NCI-H345 treated with DMSO at 0.1 percent for 48 hours (cell line): ENCODE results near the gene MAJIN.

ENCODE experiments used
- DNase-seq: peaks from one replicate; lab custom pipeline; 2025; ENCODE audit not compliant: unreplicated experiment; lab: John Stamatoyannopoulos, UW

Gene MAJIN

DNA sequence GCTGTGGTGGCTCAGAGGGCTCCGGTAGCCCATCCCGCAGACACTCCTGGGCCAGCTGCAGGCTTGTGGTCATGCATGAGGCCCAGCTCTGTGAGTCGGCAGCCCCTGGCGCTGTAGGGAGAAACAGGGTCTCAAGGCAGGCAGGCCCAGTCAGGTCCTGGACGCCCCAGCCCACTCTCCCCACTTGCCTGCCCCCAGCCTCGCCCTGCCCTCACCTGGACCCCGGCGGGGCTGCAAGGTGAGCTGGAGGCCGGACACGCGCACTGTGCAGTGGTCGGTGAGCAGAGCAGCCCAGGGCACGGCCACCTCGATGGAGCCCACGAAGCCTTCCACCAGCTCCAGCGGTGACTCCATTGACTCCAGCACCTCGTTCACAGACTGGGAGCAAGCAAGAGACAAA is 57.8 kb downstream of the MAJIN start:
- no peak for DNase-seq

DNA sequence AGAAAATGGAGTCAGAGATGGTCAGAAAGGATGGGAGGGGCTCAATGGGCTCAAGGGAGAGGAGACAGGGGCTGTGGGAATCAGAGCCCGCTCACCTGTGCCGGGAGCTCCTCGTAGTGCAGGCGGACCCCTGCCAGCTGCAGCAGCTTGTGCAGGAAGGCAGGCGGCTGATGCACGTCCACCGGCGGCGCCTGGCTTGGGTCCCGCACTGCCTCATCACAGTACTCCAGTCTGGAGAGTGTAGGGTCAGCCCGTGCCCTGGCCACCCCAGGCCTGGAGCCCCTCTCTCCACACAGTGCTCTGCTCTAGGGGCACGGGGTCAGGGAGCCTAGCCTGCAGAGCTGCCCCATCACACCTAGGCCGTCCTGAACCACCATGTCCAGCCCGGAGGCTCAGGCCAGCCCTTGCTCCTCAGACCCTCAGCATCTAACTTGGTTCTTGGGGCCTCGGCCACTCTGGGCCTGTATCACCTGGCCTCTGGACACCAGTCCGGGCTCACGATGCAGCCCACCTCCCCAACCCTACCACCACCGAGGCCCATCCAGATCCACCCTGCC is 58.7 kb downstream of the MAJIN start:
- no peak for DNase-seq

DNA sequence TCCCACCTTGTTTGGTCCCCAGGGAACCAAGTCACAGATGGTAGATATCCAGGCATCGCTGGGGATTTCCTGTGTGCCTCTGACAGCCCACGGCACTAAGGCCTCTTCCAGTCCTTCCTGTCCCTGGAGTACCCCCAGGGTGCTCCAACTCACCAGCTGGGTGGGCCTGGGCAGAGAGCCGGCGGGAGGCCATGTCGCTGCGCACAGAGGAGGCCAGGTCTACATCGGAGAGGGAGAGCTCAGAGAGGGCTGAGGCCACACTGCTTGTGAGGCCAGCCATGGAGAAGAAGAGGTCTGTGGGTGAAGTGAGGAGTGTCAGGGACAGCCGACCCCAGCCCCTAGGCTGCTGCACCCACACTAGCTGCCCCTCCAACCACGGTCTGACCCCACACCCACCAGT is 60.2 kb downstream of the MAJIN start:
- DNase-seq, result no peak

DNA sequence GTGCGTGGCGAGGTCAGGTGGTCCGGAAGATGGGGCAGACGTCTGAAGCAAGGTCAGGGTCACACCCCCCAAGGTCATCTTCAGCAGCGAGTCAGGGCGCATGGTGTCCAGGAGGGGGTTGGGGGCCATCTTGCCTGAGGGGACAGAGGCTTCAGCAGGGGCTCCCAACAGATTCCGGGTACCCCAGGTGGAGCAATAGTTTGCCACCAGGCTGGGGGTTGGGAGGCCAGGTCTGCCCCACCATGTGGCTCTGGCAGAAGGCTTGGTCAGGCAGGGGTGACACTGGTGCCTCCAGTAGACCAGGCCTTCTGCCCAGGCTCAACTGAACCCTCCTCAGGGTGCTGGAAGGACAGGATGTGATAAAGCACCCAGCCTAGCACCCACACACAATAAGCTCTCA is 60.8 kb downstream of the MAJIN start:
- no peak for DNase-seq

DNA sequence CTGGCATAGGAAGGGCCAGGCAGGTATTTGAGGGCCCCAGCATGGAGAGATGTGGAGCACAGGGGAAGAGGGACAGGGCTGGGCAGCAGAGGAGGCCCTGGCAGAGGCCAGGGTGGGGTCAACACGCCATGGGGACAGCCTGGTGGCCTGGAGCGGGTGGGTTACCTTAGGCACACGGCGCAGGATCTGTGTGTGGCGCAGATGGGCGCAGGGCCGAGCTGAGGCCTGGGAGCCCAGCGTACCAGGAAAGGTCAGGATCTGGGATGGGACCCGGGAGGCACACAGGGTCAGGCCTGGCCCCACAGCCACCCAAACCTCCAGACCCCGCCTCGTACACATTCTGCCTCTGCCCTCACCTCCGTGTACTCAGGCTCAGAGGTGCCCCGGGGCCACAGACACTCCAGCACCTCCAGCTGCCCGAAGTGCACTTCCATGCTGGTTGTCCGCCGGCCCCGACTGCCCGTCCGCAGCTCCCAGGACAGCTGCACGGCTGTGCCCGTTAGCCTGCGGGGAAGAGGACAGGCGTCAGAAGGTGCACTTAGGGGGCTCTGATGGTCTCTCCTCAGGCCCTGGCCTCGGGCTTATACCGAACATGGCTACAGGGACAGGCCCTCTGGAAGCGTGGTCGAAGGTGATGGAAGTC is 61.3 kb downstream of the MAJIN start:
- DNase-seq, result no peak

DNA sequence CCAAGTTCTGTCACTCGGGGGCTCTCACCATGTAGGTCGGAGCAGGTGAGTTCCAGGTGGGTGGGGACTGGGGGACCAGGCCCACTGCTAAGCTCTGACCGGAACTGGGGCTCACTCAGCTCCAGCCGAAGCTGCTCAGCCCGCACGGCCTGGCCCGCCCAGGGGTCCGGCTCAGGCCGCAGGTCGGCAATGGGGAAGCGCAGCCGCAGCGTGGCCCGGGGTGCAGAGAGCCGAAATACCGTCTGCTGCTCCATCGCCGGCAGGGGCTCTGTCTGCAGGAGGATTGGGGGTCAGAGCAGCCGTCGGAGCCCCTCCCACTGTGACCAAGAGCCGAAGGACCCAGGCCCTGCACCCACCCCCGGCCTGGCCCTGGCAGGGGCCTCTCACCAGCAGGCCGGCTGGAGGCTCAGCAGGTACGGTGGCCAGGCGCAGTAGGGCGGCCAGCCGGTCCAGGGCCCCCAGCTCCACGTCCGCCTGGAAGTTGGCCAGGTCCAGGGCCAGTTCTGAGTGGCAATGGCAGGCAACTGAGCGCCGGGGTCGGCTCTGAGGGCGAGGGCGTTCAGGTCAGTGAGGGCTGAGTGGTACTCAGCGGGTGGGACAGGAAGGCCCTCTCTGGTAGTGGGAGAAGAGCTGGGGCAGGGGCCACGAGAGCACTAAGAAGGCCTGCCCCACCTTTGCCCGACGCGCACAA is 62.1 kb downstream of the MAJIN start:
- DNase-seq, result no peak

DNA sequence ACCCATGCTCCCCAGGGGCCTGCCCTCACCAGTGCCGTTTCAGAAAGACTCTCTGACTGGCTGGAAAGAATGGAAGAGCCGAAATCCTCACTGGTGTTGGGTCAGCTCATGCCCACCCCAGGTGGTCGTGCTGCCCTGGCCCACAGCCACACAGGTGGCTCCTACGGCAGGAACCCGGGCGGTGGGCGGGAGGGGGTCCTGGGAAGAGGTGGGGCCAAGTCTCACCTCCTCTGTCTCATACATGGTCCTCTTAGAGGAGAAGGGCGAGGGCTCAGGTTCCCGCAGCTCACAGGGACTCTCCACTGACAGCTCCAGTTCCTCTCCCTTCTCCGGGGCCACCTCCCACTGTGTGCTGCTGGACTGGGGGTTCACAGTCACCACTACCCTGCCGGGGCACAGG is 63.1 kb downstream of the MAJIN start:
- DNase-seq, result no peak

DNA sequence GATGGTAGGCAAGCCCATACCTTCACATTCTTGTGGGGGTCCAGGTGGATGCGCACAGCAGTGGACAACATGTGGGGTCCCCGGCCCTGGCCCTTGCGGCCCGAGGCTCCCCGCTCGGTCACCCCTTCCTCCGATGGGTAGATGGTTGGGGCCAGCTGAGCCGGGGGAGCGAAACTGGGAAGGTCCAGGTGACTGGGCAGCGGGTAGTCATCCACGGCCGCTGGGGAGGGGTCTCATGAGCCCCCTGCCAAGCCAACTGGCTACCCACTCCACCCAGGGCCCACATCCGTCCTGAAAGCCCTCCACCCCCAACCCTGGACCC is 65.6 kb downstream of the MAJIN start:
- DNase-seq, result no peak

DNA sequence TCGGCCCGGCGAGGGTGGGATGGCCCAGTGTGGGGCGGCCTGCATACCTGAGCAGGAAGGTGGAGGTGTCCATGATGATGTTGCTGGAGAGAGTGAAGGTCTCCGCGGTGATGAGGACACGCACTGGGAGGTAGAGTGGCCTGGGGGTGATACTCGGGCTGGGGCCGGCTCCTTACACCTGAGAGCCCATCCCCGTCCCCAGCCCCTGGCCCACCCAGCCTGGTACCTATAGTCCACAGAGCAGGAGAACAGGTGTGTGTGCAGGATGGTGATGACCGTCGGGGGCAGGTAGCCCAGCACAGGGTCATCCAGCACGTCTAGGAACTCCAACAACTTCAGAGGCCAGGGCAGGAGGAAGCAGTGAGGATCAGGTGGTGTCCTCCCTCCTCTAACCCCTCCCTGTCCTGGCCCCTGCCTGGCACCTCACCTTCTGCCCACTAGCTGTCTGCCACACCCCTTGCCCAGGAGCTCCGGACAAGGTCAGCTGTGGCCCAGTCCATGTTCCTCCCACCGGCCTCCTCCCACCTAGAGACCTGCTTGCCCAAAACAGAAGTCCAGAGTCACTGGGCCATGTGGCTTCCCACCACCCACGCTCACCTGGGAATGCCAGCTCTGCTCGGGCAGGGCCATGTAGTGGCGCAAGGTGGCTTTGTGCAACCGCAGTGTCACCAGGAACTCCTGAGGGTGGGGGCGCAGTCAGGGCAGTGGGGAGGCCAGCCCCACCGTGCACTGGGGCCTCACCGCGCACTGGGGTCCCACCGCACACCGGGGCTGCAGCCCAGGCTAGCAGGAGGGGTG is 66.2 kb downstream of the MAJIN start:
- DNase-seq, result no peak

DNA sequence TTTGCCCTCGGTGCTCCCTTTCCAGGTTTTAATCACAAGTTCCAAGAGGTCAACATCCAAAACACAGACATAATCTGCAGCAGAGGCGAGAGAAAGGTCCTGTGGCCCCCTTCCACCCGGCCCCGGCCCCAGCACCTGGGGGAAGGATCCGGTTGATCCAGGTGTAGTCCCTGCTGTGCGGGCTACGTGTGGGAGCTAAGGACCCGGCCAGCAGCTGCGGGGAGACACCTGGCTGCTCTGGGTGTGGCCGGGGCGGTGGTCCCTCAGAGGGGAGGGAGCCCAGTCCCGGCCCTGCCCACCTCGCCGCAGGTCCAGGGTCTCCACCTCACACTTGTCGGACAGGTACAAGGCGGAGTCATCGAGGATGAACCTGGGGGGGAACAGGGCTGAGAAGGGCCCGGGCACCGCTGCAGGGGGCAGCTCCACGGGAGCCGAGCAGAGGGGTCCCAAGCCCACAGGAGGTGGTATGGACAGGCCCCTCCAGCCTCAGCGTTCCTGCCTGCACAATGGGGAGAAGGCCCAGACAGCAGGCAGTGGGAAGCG is 68.5 kb downstream of the MAJIN start:
- DNase-seq, result no peak

DNA sequence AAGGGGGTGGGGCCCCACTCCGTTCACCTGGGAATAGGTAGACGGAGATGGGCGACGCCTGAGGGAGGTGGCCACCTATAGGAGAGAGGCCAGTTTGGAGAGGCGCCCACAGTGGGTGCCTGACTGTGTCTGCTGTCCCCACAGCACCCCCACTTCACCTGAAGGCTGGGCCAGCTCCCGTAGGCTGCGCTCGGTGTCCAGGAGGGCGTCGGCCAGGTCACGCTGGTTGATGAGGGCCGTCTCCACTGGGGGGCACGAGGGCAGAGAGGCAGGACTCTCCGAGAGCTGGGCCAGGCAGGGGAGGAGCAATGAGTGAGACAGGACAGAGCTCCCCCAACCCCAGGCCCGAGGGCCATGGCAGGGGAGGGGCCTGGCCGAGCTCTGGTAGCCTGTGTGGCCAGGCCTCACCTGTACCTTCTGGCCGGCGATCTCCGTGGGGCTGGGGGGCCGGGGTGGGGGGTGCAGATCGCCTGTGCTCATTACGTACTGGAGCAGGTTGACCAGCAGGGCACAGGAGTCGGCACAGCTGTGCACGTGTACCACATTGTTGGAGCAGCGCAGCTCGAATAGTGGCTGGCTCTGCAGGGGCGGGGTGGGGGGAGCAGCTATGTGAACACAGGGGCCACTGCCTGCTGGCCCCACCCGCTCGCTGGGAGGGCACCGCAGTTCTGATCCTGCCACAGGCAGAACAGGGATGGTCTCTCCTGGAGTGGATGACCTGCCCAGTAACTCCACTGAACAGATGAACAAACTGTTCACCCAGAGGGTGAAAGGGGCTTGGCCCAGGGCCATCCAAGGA is 69.6 kb downstream of the MAJIN start:
- no peak for DNase-seq

DNA sequence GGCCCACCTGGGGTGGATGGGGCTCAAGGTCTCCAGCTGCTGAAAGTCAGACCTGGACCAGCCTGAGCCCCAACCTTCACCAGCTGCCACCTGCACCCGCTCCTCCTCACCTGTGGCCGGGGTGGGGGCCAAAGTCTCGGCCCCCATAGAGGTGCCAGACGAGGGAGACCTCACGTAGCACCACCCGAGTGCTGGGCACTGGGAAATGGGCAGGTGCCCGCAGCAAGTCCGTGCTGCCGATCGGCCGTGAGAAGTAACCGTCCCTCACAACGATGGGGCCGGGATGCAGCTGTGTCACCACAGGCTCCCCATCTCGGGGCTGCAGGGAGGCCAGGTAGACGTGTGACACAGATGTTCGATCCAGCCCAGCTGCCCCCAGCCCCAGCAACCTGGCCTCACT is 71.1 kb downstream of the MAJIN start:
- no peak for DNase-seq

DNA sequence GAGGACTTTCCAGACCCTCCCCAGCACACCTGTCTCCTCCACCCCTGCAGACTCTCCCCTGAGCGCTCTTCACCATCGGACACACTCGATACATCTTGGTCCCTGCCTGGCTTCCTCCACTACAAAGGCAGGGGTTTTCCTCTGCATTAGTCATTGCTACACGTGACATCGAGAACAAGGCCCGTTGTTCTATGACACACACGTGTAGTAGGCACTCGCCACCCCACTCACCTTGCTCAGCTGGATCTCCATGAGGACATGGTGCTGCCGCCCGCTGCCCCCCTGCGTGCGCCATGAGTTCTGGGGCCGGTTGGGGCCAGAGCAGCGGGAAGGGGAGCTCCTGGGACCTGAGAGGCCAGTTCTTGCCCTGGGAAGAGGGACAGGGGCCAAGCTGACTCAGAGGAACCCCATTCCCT is 71.6 kb downstream of the MAJIN start:
- no peak for DNase-seq

DNA sequence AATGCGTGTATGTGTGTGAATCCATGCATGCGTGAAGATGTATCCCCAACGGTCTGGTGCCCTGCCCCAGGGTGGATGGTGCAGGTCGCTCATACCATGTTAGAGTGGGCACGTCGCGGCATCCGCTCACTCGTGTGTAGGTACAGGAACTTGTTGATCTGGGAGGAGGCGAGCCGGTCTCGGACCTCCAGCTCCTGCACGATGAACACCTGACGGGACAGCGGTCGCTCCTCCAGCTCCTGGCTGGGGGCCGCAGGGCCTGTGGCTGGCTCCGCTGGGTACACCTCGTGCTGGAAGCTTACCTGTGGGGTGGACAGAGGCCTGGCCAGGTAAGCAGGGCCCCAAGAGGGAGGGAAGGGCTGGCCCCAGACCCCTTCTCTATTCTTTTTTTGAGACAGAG is 73.4 kb downstream of the MAJIN start:
- DNase-seq, result no peak

DNA sequence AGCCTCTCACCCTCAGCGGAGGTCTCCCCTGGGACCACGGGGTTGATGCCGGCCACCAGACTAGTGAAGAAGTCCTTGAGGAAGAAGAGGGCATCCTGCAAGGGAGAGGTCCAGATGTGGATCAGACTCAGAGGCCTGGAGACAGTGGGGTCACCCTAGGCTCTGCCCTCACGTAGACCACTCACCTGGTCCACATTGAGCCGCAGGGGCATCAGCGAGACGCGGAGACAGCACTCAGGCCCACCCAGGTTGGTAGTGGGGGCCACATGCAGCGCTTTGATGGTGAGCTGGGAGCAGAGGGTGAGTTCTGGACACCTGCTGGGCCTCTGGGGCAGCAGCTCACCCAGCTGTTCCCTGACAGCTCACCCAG is 73.8 kb downstream of the MAJIN start:
- DNase-seq, result no peak

DNA sequence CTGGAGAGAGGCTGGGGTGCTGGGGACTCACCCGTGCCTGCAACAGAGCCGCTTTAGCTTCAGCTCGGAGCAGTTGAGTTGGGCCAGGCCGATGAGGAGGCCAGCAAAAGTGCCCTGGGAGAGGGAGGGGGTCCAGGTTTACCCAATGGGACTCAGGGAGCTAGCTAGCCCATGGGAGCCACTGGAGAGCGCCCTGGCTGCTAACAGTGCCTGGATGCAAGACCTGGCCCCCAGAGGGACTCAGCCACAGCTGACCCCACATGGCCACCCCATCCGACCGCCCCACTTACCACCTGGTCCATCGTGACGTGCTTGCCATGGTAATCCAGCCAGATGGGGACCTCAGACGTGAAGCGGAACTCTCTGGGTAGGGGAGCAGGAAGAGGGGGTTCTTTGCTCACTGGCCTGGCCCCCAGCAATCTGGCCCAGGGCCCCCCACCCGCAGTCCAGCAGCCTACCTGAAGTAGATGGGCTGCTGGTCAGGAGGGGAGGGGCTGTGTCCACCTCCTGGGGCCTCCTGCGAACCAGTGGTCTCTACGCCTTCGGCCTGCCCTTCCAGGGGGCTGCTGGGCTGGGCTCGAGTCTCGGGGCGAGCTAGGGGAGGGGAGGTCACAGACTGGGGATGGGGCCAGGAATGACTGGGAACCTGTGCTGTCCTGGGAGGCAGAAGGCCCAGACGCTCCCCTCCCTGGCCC is 74.4 kb downstream of the MAJIN start:
- no peak for DNase-seq

DNA sequence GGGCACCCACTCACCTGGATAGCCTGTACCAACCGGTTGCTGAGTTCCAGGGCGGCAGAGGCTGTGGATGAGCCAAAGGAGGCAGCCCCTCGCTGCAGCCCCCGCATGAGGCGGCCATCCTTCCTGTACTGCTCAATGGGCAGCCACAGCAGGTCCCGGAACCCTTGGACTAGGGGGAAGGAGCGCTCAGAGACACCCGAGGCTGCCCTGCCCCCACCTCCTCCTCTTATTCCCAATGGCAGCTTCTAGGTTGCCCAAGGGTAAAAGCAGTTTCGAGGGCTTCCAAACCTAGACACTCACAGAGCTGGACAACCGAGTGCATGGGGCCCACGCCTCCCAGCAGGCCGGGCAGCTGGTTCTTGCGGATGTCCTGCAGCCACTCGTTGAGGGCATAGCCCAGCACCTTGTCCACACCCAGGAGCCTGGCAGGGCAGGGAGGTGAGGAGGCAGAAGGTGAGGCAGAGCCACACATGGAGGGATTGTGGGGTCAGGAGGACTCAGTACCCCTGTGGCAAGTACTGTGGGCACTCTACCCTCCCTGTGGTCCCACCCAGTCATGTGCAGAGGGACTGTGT is 75.4 kb downstream of the MAJIN start:
- DNase-seq, result no peak

DNA sequence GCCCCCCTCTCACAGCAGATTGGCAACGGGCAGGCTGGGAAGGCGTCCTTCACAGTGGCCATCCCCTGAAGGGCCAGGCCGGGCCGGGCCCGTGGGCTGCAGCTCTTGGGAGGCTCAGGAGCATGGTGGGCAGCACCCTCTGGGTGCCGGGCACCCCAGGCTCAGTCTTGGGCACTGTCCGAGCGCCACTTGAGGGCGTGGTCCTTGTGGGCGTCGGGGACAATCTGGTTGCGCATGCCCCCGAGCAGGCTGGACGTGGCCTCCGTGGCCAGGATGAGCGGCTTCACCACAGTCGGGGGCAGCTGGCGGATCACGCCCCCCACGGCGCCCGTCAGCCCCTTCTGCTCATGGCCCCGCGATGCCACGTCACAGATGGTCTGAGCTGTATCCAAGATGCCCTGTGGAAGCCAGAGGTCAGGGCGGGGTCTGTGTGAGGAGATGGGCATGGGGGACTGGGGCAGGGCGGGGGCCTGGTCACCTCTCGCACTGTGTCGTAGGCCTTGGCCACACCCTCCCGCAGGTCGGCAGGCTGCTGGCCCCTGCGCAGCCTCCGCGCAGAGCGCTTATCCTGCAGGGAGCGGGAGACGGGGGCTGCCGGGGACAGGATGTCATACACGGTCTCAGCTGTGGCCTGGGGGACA is 77.0 kb downstream of the MAJIN start:
- no peak for DNase-seq

DNA sequence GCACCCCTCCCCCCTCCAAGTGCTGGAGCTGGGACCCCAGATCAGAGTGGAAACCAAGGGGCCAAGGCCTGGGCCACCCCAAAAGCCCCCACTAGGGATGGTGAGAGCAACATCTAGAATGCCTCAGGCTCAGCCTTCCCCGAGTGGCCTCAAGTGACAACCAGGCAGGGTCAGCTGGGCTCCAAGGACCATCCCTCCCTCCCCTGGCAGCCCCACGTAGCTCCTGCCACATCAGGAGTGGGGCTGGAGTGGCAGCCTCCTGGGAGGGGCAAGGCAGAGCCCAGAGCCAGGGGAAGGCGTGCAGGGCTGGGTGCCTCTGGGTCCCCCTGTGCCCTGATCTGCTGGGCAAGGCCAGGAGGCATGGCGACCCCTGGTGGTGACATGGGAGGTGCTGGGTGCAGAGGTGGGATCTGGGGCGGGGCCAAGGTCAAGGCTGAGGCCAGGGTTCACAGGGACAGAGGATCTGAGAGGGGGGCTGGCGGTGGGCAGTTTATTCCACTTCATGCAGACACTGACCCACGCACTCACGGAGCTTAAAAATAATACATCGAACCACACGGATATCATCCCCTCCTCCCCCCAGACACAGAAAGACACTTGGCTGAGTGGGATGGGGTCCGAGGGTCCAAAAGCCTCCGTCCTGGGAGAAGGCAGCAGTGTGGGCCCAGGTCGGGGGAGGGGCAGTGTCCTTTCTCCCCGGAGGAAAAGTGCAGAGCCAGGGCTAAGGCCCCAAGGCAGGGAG is 77.7 kb downstream of the MAJIN start:
- DNase-seq, result peak; percentile 12
